Stomach (tissue), 9 donors: ENCODE measurements around the gene SSH3. TPM values are rescaled to one million over a fixed set of nuclear protein-coding genes. Genes with fewer than 3 reads are reported as not detected.

Experiments
- DNase-seq, 2 donors: peaks; one replicate each; pipeline versions ENCODE4 v3.0.0 to v3.0.0-alpha.2; 2013 to 2019
- H3K27ac ChIP-seq, 5 donors: fragments of 200-600 bp in 4 of 5; sonication (generic) in 4 of 5; one replicate each; pipeline ENCODE4 v1.5.1; 2013 to 2019; ENCODE audit warnings: mild to moderate bottlenecking in 1 of 5, moderate library complexity in 1 of 5
- H3K27me3 ChIP-seq, 3 donors: fragments of 200-600 bp; sonication (generic); one replicate each; pipeline ENCODE4 v1.5.1; 2017 to 2019; ENCODE audit warnings: mixed run types in 1 of 3
- H3K36me3 ChIP-seq, 4 donors: fragments of 200-600 bp; sonication (generic); 1 replicate in 3 of 4; 2 replicates in 1 of 4; pipeline ENCODE4 v1.5.1; 2016 to 2019
- H3K4me1 ChIP-seq, 4 donors: fragments of 200-600 bp; sonication (generic); one replicate each; pipeline ENCODE4 v1.5.1; 2016 to 2019
- H3K4me3 ChIP-seq, 4 donors: fragments of 200-600 bp; sonication (generic) in 3 of 4; one replicate each; pipeline ENCODE4 v1.5.1; 2016 to 2019; ENCODE audit warnings: mild to moderate bottlenecking in 1 of 4
- H3K9me3 ChIP-seq, 4 donors: fragments of 200-600 bp; sonication (generic); one replicate each; pipeline ENCODE4 v1.5.1; 2016 to 2019
- EP300 ChIP-seq: sonication (generic); formaldehyde crosslinking; IDR thresholded peaks from one replicate; pipeline ENCODE4 v1.6.1; 2017; ENCODE audit warnings: antibody characterized with exemption
- POLR2A ChIP-seq, 4 donors: fragments of 450-650 bp; IDR thresholded peaks; one replicate each; pipeline ENCODE4 v1.6.1; 2016; ENCODE audit warnings: antibody characterized with exemption in 4 of 4, control low read depth in 2 of 4, mild to moderate bottlenecking in 1 of 4, moderate library complexity in 1 of 4
- POLR2AphosphoS5 ChIP-seq, 3 donors: sonication (generic); formaldehyde crosslinking; IDR thresholded peaks; one replicate each; pipeline ENCODE4 v1.6.1; 2016; ENCODE audit warnings: antibody characterized with exemption in 3 of 3
- WGBS, 5 donors: extraction: QIAGEN DNeasy Blood & Tissue Kit in 3 of 5; methylation state at CpG; one replicate each; pipeline versions ENCODE4 v1.1.5 to v1.1.7; 2013 to 2018; 5-methylcytosine and 5-hydroxymethylcytosine counted together
- intact Hi-C: fragments of 100-400 bp; cut with DNase I; formaldehyde crosslinking; loops from one replicate; pipeline ENCODE4 v1.15.1; 2023; ENCODE audit warnings: low total_unique reads
- polyA plus RNA-seq, 3 donors: library from polyadenylated mRNA; stranded (reverse); fragments of 200-250 nt; gene quantifications; one replicate each; pipeline ENCODE4 v1.2.3, GENCODE V29; 2013
- total RNA-seq, 5 donors: library from RNA; depleted of rRNA; stranded (reverse); fragments of >200 nt; gene quantifications; one replicate each; pipeline versions ENCODE4 v1.1.0 to v1.2.3, GENCODE V29; 2014 to 2016
- TF ChIP-seq, protein P1 (sequence below), 7 experiments: fragments of 450-650 bp in 4 of 7; fragments of 200-600 bp in 3 of 7; sonication (generic) in 3 of 7; IDR thresholded peaks; one replicate each; pipeline ENCODE4 v1.5.1; 2016 to 2019; ENCODE audit warnings: antibody characterized with exemption in 7 of 7, control low read depth in 2 of 7, mild to moderate bottlenecking in 1 of 7
- donor health status: healthy with polysubstance abuse.
- donor health status: Bipolar disorder and iron deficiency.
- donor health status: healthy.

SSH3 gene
- total and polyA plus RNA-seq, 8 donors = 18.8 to 217 (median 34.9) TPM

DNA sequence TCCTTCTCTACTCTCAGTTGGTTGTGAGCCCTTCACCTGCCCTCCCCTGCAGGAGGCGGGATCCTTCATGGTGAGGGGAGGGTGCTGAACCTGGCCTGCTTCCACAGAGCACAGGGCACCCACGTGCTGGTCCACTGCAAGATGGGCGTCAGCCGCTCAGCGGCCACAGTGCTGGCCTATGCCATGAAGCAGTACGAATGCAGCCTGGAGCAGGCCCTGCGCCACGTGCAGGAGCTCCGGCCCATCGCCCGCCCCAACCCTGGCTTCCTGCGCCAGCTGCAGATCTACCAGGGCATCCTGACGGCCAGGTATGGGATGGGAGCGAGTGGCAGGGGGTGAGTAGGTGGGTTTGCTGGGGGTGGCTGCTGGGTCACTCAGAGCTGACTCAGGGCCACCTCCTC is 6.3 kb downstream of the SSH3 start:
- DNase-seq = peak in 1 of 2 donors; percentile 24
- Histone ChIP-seq H3K4me1 (peaks cover 17 to 31% (median 27%) of the 10 kb centered on the region in 4 donors), H3K27ac (no peak overlapping the region), H3K27me3 (no peaks in the 10 kb centered on the region), H3K36me3 (peaks cover 26 to 61% (median 54%) of the 10 kb centered on the region in 4 donors), H3K9me3 (no peaks in the 10 kb centered on the region), H3K4me3 (no peak overlapping the region)
- 74 to 91% (median 88%) methylated on average over 7 to 14 of the region's 14 CpGs for WGBS, 5 donors
- TF ChIP-seq, protein P1, sequence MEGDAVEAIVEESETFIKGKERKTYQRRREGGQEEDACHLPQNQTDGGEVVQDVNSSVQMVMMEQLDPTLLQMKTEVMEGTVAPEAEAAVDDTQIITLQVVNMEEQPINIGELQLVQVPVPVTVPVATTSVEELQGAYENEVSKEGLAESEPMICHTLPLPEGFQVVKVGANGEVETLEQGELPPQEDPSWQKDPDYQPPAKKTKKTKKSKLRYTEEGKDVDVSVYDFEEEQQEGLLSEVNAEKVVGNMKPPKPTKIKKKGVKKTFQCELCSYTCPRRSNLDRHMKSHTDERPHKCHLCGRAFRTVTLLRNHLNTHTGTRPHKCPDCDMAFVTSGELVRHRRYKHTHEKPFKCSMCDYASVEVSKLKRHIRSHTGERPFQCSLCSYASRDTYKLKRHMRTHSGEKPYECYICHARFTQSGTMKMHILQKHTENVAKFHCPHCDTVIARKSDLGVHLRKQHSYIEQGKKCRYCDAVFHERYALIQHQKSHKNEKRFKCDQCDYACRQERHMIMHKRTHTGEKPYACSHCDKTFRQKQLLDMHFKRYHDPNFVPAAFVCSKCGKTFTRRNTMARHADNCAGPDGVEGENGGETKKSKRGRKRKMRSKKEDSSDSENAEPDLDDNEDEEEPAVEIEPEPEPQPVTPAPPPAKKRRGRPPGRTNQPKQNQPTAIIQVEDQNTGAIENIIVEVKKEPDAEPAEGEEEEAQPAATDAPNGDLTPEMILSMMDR (IDR thresholded peaks at IDR 0.05) = no peak
- TF ChIP-seq POLR2AphosphoS5 (IDR thresholded peaks at IDR 0.05) = no peak
- no peak for TF ChIP-seq EP300
- TF ChIP-seq POLR2A (IDR thresholded peaks at IDR 0.05) = no peak
- intact Hi-C loops = loop anchor here (5.0 kb wide), 1 partner anchor 47 kb away; no protein-coding TSS in a partner anchor

- Histone ChIP-seq H3K36me3 (peaks cover 26 to 61% (median 54%) of the 10 kb centered on the region in 4 donors), H3K9me3 (no peaks in the 10 kb centered on the region), H3K4me3 (no peak overlapping the region), H3K27me3 (no peaks in the 10 kb centered on the region), H3K4me1 (peaks cover 15 to 25% (median 20%) of the 10 kb centered on the region in 4 donors), H3K27ac (no peak overlapping the region)
- WGBS, 5 donors = 85 to 92% (median 86%) methylated on average over 9 to 19 of the region's 19 CpGs
- intact Hi-C loops = loop anchor here (5.0 kb wide), 1 partner anchor 48 kb away; no protein-coding TSS in a partner anchor
- TF ChIP-seq POLR2A (IDR thresholded peaks at IDR 0.05) = no peak
- TF ChIP-seq, protein P1 (IDR thresholded peaks at IDR 0.05) = no peak
- TF ChIP-seq EP300 = no peak
- TF ChIP-seq POLR2AphosphoS5 (IDR thresholded peaks at IDR 0.05) = no peak
- DNase-seq = peak in 1 of 2 donors; percentile 23
These were observed 7.1 kb downstream of the SSH3 start for GRCh38 chr11:67310246-67311050.

- WGBS, 5 donors = 83 to 90% (median 89%) methylated on average over 17 to 18 of the region's 18 CpGs
- peaks cover 15 to 25% (median 18%) of the 10 kb centered on the region in 4 donors for H3K4me1 ChIP-seq
These were observed 7.8 kb downstream of the SSH3 start for GRCh38 chr11:67311051-67311555.

More at GRCh38 chr11:67311051-67311555, 7.8 kb downstream of the SSH3 start:
- H3K4me3 ChIP-seq = no peak overlapping the region
- H3K27ac ChIP-seq = peak overlapping the region in 2 of 5 donors; percentile 71 to 84
- intact Hi-C loops = loop anchor here (5.0 kb wide), 1 partner anchor 49 kb away; no protein-coding TSS in a partner anchor
- H3K36me3 ChIP-seq = peaks cover 26 to 61% (median 54%) of the 10 kb centered on the region in 4 donors
- TF ChIP-seq, protein P1 (IDR thresholded peaks at IDR 0.05) = no peak
- TF ChIP-seq EP300 (no peak), POLR2AphosphoS5 (IDR thresholded peaks at IDR 0.05) (no peak), POLR2A (IDR thresholded peaks at IDR 0.05) (no peak)
- no peaks in the 10 kb centered on the region for H3K27me3 ChIP-seq
- H3K9me3 ChIP-seq = no peaks in the 10 kb centered on the region
- peak in 1 of 2 donors; percentile 22 for DNase-seq
